ENCODE data around the gene SVOPL.

- no peak for TF ChIP-seq CTCF (IDR thresholded peaks at IDR 0.05)
- no peak for TF ChIP-seq POLR2AphosphoS5 (IDR thresholded peaks at IDR 0.05)
Observed at GRCh38 chr7:138607216-138608126, 93.7 kb downstream of the SVOPL start.

All from breast epithelium (tissue), 3 donors.